Brain microvascular endothelial cell (primary cell): ENCODE measurements around the gene CATSPERE.
A peak's percentile ranks its signal among the peaks of the same experiment; 100 is the strongest.
"Not testable (repeated sequence)": the region's sequence is repeated elsewhere in the genome, so short reads cannot be mapped to it uniquely, and the experiment has no call there.

ENCODE experiments used
- DNase-seq: peaks from one replicate; pipeline ENCODE4 v3.0.0-alpha.2; 2020
- H3K27ac ChIP-seq: fragments of 250-450 bp; sonication (Bioruptor Pico); 2 replicates; pipeline ENCODE4 v1.5.1; 2020; ENCODE audit warnings: mild to moderate bottlenecking, moderate library complexity
- H3K27me3 ChIP-seq: fragments of 250-450 bp; sonication (Bioruptor Pico); replicated peaks from 2 replicates; pipeline ENCODE4 v1.5.1; 2020; ENCODE audit warnings: mild to moderate bottlenecking
- H3K36me3 ChIP-seq: fragments of 250-450 bp; sonication (Bioruptor Pico); replicated peaks from 2 replicates; pipeline ENCODE4 v1.5.1; 2020; ENCODE audit warnings: mild to moderate bottlenecking
- H3K4me3 ChIP-seq: 2 replicates; pipeline ENCODE4 v1.5.1; 2011; ENCODE audit warnings: low read depth, mild to moderate bottlenecking, control low read depth, low read length, moderate library complexity
- CTCF ChIP-seq: IDR thresholded peaks from 2 replicates; pipeline ENCODE4 v1.5.1; 2011; ENCODE audit warnings: low read depth, mild to moderate bottlenecking, moderate library complexity, low read length, control low read depth, inconsistent platforms; ENCODE audit errors: missing control alignments
- in situ Hi-C: cut with HindIII; loops from 2 replicates; pipeline ENCODE4 v1.10.0; 2017; ENCODE audit warnings: low sequenced_read_pairs, low pct_ligation_motif_present

The CATSPERE gene

GRCh38 chr1:244456586-244456985, 4.5 kb upstream of the CATSPERE start:
- TF ChIP-seq CTCF: no peak

GRCh38 chr1:244458781-244459180, 2.3 kb upstream of the CATSPERE start:
- DNase-seq: no peak
- no peak for TF ChIP-seq CTCF
- H3K36me3 ChIP-seq: no peaks in the 10 kb centered on the region
- H3K27ac ChIP-seq: no peak overlapping the region
- H3K4me3 ChIP-seq: no peak overlapping the region
- no peaks in the 10 kb centered on the region for H3K27me3 ChIP-seq
- in situ Hi-C loops: no loop called here

More at GRCh38 chr1:244456586-244456985, 4.5 kb upstream of the CATSPERE start:
- H3K4me3 ChIP-seq: no peak overlapping the region
- no peaks in the 10 kb centered on the region for H3K36me3 ChIP-seq
- DNase-seq: no peak
- no peaks in the 10 kb centered on the region for H3K27me3 ChIP-seq
- H3K27ac ChIP-seq: no peak overlapping the region
- in situ Hi-C loops: no loop called here

GRCh38 chr1:244460197-244460596, 876 bp upstream of the CATSPERE start:
- DNase-seq: peak; percentile 24
- H3K36me3 ChIP-seq: no peaks in the 10 kb centered on the region
- H3K27ac ChIP-seq: no peak overlapping the region
- no peaks in the 10 kb centered on the region for H3K27me3 ChIP-seq
- in situ Hi-C loops: no loop called here
- no peak overlapping the region for H3K4me3 ChIP-seq
- TF ChIP-seq CTCF: no peak

- H3K27ac ChIP-seq: no peak overlapping the region
- H3K36me3 ChIP-seq: no peaks in the 10 kb centered on the region
- H3K4me3 ChIP-seq: no peak overlapping the region
- no peak for TF ChIP-seq CTCF
- no peaks in the 10 kb centered on the region for H3K27me3 ChIP-seq
- DNase-seq: no peak
- in situ Hi-C loops: no loop called here
These were observed 5.7 kb downstream of the CATSPERE start for GRCh38 chr1:244466724-244467123.

- H3K4me3 ChIP-seq: no peak overlapping the region
- H3K27me3 ChIP-seq: no peaks in the 10 kb centered on the region
- in situ Hi-C loops: no loop called here
- H3K27ac ChIP-seq: no peak overlapping the region
- no peak for TF ChIP-seq CTCF
- no peak for DNase-seq
- no peaks in the 10 kb centered on the region for H3K36me3 ChIP-seq
These were observed 12.1 kb downstream of the CATSPERE start for GRCh38 chr1:244473059-244473605.

- DNase-seq, H3K36me3 ChIP-seq, H3K27me3 ChIP-seq, H3K27ac ChIP-seq, in situ Hi-C loops, H3K4me3 ChIP-seq: not testable (repeated sequence)
These were observed 23.9 kb downstream of the CATSPERE start for GRCh38 chr1:244484971-244485370.
